HEK293 (cell line): ENCODE data around the gene AKAP8.

Experiments used
- CTCF ChIA-PET: fragments of 350-600 bp; formaldehyde crosslinking; extraction: SDS; loops from one replicate; lab custom pipeline; 2021; ENCODE audit warnings: antibody characterized with exemption; lab: Yijun Ruan, JAX
- POLR2A ChIA-PET: fragments of 300-600 bp; formaldehyde crosslinking; extraction: SDS; loops from one replicate; lab custom pipeline; 2020; ENCODE audit warnings: antibody characterized with exemption, inconsistent platforms; lab: Yijun Ruan, JAX
- H3K27ac ChIP-seq: fragments of 200-500 bp; sonication (Bioruptor generic); 2 replicates; pipeline ENCODE4 v1.5.1; 2014; ENCODE audit warnings: low read depth, low read length, control low read depth, inconsistent platforms; ENCODE audit errors: extremely low read depth
- H3K36me3 ChIP-seq, 2 experiments: fragments of 200-500 bp in 1 of 2; sonication (Bioruptor generic) in 1 of 2; 1 replicate in 1 of 2; 2 replicates in 1 of 2; pipeline ENCODE4 v1.5.1; 2014 to 2017; ENCODE audit warnings: inconsistent platforms in 2 of 2, low read length in 2 of 2; ENCODE audit not compliant: control insufficient read depth in 2 of 2, insufficient read depth in 1 of 2
- H3K4me1 ChIP-seq: fragments of 200-500 bp; sonication (Bioruptor generic); 2 replicates; pipeline ENCODE4 v1.5.1; 2014; ENCODE audit warnings: mild to moderate bottlenecking, low read length, inconsistent platforms; ENCODE audit not compliant: control insufficient read depth, insufficient read depth
- H3K4me3 ChIP-seq: 2 replicates; pipeline ENCODE4 v1.5.1; 2011; ENCODE audit warnings: low read depth, mild to moderate bottlenecking, control low read depth, low read length, moderate library complexity
- H3K9me3 ChIP-seq: fragments of 200-500 bp; sonication (Bioruptor generic); 2 replicates; pipeline ENCODE4 v1.5.1; 2014; ENCODE audit warnings: low read depth, low read length, inconsistent platforms; ENCODE audit not compliant: control insufficient read depth, insufficient read depth
- EGR2 ChIP-seq: fragments of 450-650 bp; formaldehyde crosslinking; IDR thresholded peaks from 2 replicates; pipeline ENCODE4 v1.5.1; 2016; ENCODE audit warnings: low read depth, missing biosample characterization, missing genetic modification characterization
- GLI4 ChIP-seq: fragments of 450-650 bp; formaldehyde crosslinking; IDR thresholded peaks from 2 replicates; pipeline ENCODE4 v1.5.1; 2016; ENCODE audit warnings: missing biosample characterization, missing genetic modification characterization
- HOXC10 ChIP-seq: sonication (generic); formaldehyde crosslinking; IDR thresholded peaks from 2 replicates; pipeline ENCODE4 v1.8.1; 2023; ENCODE audit warnings: mild to moderate bottlenecking, missing genetic modification reagents
- HOXD13 ChIP-seq: sonication (generic); formaldehyde crosslinking; IDR thresholded peaks from 2 replicates; pipeline ENCODE4 v1.8.0; 2022; ENCODE audit warnings: missing genetic modification reagents, borderline replicate concordance
- KLF10 ChIP-seq: fragments of 450-650 bp; IDR thresholded peaks from 2 replicates; pipeline ENCODE4 v1.5.1; 2018; ENCODE audit warnings: missing biosample characterization, mild to moderate bottlenecking, missing genetic modification characterization
- KLF16 ChIP-seq: fragments of 450-650 bp; formaldehyde crosslinking; IDR thresholded peaks from 2 replicates; pipeline ENCODE4 v1.5.1; 2017; ENCODE audit warnings: missing biosample characterization, missing genetic modification characterization
- KLF7 ChIP-seq: fragments of 450-650 bp; formaldehyde crosslinking; IDR thresholded peaks from 2 replicates; pipeline ENCODE4 v1.5.1; 2016; ENCODE audit warnings: missing biosample characterization, missing genetic modification characterization, borderline replicate concordance
- OSR2 ChIP-seq: fragments of 450-650 bp; formaldehyde crosslinking; IDR thresholded peaks from 2 replicates; pipeline ENCODE4 v1.5.1; 2016; ENCODE audit warnings: missing biosample characterization, missing genetic modification characterization
- OVOL3 ChIP-seq: fragments of 450-650 bp; formaldehyde crosslinking; IDR thresholded peaks from 2 replicates; pipeline ENCODE4 v1.5.1; 2016; ENCODE audit warnings: missing biosample characterization, missing genetic modification characterization
- REPIN1 ChIP-seq: fragments of 450-650 bp; formaldehyde crosslinking; IDR thresholded peaks from 2 replicates; pipeline ENCODE4 v1.5.1; 2017; ENCODE audit warnings: missing biosample characterization, missing genetic modification characterization, low read depth
- TCF7L2 ChIP-seq: IDR thresholded peaks from 2 replicates; pipeline ENCODE4 v1.6.1; 2011; ENCODE audit warnings: low read depth, mild to moderate bottlenecking, inconsistent platforms, low read length, moderate library complexity, borderline replicate concordance
- TRIM28 ChIP-seq: IDR thresholded peaks from 2 replicates; pipeline ENCODE4 v1.6.1; 2011; ENCODE audit warnings: low read length, control low read depth, borderline replicate concordance
- ZNF146 ChIP-seq: fragments of 450-650 bp; formaldehyde crosslinking; IDR thresholded peaks from 2 replicates; pipeline ENCODE4 v1.5.1; 2016; ENCODE audit warnings: missing biosample characterization, missing genetic modification characterization
- ZNF16 ChIP-seq: fragments of 450-650 bp; formaldehyde crosslinking; IDR thresholded peaks from 2 replicates; pipeline ENCODE4 v1.5.1; 2016; ENCODE audit warnings: low read depth, missing biosample characterization, missing genetic modification characterization
- ZNF266 ChIP-seq: fragments of 450-650 bp; formaldehyde crosslinking; IDR thresholded peaks from 2 replicates; pipeline ENCODE4 v1.5.1; 2016; ENCODE audit warnings: missing biosample characterization, missing genetic modification characterization, low read depth
- ZNF324 ChIP-seq: fragments of 450-650 bp; formaldehyde crosslinking; IDR thresholded peaks from 2 replicates; pipeline ENCODE4 v1.5.1; 2016; ENCODE audit warnings: missing biosample characterization, missing genetic modification characterization
- ZNF514 ChIP-seq: fragments of 450-650 bp; formaldehyde crosslinking; IDR thresholded peaks from 2 replicates; pipeline ENCODE4 v1.5.1; 2016; ENCODE audit warnings: missing biosample characterization, missing genetic modification characterization
- ZNF610 ChIP-seq: fragments of 450-650 bp; formaldehyde crosslinking; IDR thresholded peaks from 2 replicates; pipeline ENCODE4 v1.5.1; 2016; ENCODE audit warnings: missing biosample characterization, missing genetic modification characterization, borderline replicate concordance
- ZNF658 ChIP-seq: fragments of 450-650 bp; formaldehyde crosslinking; IDR thresholded peaks from 2 replicates; pipeline ENCODE4; 2016; ENCODE audit warnings: missing biosample characterization, missing genetic modification characterization
- ZNF768 ChIP-seq: fragments of 450-650 bp; formaldehyde crosslinking; IDR thresholded peaks from 2 replicates; pipeline ENCODE4 v1.5.1; 2018; ENCODE audit warnings: missing biosample characterization, mild to moderate bottlenecking, missing genetic modification characterization
- ZNF791 ChIP-seq: fragments of 450-650 bp; formaldehyde crosslinking; IDR thresholded peaks from 2 replicates; pipeline ENCODE4 v1.5.1; 2016; ENCODE audit warnings: missing biosample characterization, missing genetic modification characterization
- ZNF830 ChIP-seq: fragments of 450-650 bp; IDR thresholded peaks from 2 replicates; pipeline ENCODE4 v1.5.0; 2018; ENCODE audit warnings: missing biosample characterization, missing genetic modification characterization, low read depth, mild to moderate bottlenecking, moderate library complexity
- TF ChIP-seq, protein P1 (sequence below): fragments of 450-650 bp; formaldehyde crosslinking; IDR thresholded peaks from 2 replicates; pipeline ENCODE4 v1.5.1; 2017; ENCODE audit warnings: missing biosample characterization, missing genetic modification characterization
- TF ChIP-seq, protein P2 (sequence below): fragments of 450-650 bp; formaldehyde crosslinking; IDR thresholded peaks from 2 replicates; pipeline ENCODE4 v1.5.1; 2016; ENCODE audit warnings: missing biosample characterization, missing genetic modification characterization
- TF ChIP-seq, protein P3 (sequence below): IDR thresholded peaks from 2 replicates; pipeline ENCODE4 v1.6.1; 2011; ENCODE audit warnings: mild to moderate bottlenecking, low read depth, low read length, borderline replicate concordance
- TF ChIP-seq, protein P4 (sequence below): fragments of 450-650 bp; formaldehyde crosslinking; IDR thresholded peaks from 2 replicates; pipeline ENCODE4 v1.5.1; 2016; ENCODE audit warnings: missing biosample characterization, missing genetic modification characterization

AKAP8 gene

DNA sequence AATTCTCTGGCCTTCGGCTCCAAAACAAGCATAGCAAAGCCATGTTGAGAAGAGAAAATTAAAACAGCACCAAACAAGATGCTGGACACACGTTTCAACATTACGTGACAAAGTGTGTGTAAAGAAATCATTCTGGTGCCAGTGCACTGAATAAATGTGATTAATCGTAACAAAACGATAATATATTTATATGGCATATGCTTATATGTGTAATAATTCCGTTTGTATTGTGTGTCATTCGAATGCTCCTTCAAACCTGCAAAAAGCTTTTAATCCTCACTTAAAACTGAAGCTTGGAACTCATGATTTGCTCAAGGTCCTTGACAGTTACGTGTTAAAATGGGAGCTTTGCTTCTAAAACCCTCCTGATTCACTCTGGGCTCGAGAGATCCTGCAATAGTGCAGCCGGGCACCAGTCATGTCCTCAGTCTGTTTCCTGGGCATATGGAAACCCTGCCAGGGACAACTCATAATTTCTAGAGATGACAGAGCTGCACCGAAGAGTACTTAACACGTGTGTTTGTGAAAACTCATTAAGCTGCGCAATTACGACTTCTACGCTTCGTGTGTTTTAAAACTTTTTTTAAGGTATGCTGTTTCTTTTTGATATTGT is 39.9 kb upstream of the AKAP8 start:
- H3K36me3 ChIP-seq = peaks cover 23 to 49% of the 10 kb centered on the region in 2 experiments

DNA sequence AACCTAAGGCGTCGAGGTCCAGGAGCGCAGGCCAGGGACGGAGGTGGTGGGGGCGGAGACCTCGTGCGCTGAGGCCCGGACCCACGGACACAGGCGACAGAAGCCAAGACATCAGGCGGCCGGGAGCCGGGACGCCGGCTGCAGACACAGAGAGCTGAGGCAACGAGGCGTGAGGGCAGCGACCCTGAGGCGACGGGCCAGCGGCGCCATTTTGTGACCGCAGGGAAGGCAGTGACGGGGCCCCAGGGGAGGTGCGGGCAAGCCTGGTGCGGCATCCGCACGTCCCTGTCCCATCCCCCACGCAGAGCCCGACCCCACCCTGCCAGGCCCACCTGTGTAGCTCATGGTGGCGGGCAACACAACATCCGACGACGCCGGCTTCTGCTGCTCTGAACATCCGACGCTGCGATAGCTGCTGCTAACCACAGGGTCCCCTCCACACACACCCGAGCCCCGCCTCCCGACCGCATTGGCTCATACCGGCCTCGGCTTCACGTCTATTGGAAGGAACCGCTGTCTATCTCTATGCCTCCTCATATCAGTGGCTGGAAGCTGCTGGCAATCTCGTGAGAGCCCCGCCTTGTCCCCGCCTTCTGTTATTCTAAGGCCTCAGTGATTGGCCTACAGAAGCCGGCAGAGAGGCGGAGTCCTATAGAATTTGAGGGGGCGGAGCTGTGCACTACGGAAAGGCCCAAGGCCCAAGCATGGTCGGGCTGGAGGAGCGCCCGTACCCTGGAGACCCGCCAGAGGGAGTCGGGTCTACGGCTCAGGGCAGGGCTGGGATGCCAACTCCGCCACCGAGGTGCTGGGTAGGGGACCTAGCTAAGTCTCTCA is 39.2 kb upstream of the AKAP8 start, which contains the start of gene AKAP8L:
AKAP8L (minus strand) TSS at position 410 of the 834 bp plus-strand sequence; CDS start at position 345, 65 bp downstream.
- POLR2A ChIA-PET = interaction anchor here (0.6 to 4.8 kb wide), 32 partner anchors 9 to 246 kb away, joined by 3 to 94 read pairs (median 4); partner anchors contain the start of genes AKAP8 and BRD4
- CTCF ChIA-PET = interaction anchor here (0.5 to 2.8 kb wide), 20 partner anchors 8 to 254 kb away, joined by 3 to 27 read pairs (median 6); no protein-coding TSS in a partner anchor
- H3K4me1 ChIP-seq = peaks cover 16% of the 10 kb centered on the region
- H3K4me3 ChIP-seq = peak within 1 kb of the TSS; percentile 92
- H3K36me3 ChIP-seq = peaks cover 21 to 42% of the 10 kb centered on the region in 2 experiments
- no peaks in the 10 kb centered on the region for H3K9me3 ChIP-seq
- H3K27ac ChIP-seq = peak within 1 kb of the TSS; percentile 98
- TF ChIP-seq KLF7 (tag by site-specific recombination) = no peak; the same call in 1 of the 2 replicates
- TF ChIP-seq ZNF768 (tag by site-specific recombination) = no peak; the same call in 1 of the 2 replicates
- TF ChIP-seq ZNF146 (tag by site-specific recombination) = peak; percentile 66
- TF ChIP-seq ZNF791 (tag by site-specific recombination) = no peak
- TF ChIP-seq ZNF514 (tag by site-specific recombination) = no peak
- TF ChIP-seq GLI4 (tag by site-specific recombination) = peak; percentile 88
- no peak for TF ChIP-seq ZNF266 (tag by site-specific recombination)
- TF ChIP-seq HOXC10 (CRISPR knock-in tag) = no peak
- TF ChIP-seq OVOL3 = peak; percentile 47; the same call in 1 of the 2 replicates
- peak; percentile 84; the same call in 1 of the 2 replicates for TF ChIP-seq REPIN1
- peak; percentile 33; the same call in 1 of the 2 replicates for TF ChIP-seq ZNF610 (tag by site-specific recombination)
- TF ChIP-seq TCF7L2 = no peak
- TF ChIP-seq HOXD13 = no peak
- TF ChIP-seq TRIM28 = no peak
- TF ChIP-seq, protein P1, sequence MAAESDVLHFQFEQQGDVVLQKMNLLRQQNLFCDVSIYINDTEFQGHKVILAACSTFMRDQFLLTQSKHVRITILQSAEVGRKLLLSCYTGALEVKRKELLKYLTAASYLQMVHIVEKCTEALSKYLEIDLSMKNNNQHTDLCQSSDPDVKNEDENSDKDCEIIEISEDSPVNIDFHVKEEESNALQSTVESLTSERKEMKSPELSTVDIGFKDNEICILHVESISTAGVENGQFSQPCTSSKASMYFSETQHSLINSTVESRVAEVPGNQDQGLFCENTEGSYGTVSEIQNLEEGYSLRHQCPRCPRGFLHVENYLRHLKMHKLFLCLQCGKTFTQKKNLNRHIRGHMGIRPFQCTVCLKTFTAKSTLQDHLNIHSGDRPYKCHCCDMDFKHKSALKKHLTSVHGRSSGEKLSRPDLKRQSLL = no peak
- TF ChIP-seq, protein P2, sequence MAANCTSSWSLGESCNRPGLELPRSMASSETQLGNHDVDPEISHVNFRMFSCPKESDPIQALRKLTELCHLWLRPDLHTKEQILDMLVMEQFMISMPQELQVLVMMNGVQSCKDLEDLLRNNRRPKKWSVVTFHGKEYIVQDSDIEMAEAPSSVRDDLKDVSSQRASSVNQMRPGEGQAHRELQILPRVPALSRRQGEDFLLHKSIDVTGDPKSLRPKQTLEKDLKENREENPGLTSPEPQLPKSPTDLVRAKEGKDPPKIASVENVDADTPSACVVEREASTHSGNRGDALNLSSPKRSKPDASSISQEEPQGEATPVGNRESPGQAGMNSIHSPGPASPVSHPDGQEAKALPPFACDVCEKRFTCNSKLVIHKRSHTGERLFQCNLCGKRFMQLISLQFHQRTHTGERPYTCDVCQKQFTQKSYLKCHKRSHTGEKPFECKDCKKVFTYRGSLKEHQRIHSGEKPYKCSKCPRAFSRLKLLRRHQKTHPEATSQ (tag by site-specific recombination) = peak; percentile 89; the same call in 1 of the 2 replicates
- TF ChIP-seq, protein P3, sequence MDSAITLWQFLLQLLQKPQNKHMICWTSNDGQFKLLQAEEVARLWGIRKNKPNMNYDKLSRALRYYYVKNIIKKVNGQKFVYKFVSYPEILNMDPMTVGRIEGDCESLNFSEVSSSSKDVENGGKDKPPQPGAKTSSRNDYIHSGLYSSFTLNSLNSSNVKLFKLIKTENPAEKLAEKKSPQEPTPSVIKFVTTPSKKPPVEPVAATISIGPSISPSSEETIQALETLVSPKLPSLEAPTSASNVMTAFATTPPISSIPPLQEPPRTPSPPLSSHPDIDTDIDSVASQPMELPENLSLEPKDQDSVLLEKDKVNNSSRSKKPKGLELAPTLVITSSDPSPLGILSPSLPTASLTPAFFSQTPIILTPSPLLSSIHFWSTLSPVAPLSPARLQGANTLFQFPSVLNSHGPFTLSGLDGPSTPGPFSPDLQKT = no peak
- TF ChIP-seq KLF16 (tag by site-specific recombination) = no peak
- TF ChIP-seq ZNF830 (tag by site-specific recombination) = no peak
- TF ChIP-seq ZNF16 (tag by site-specific recombination) = no peak
- TF ChIP-seq ZNF324 = peak; percentile 85
- TF ChIP-seq KLF10 = peak; percentile 90
- peak; percentile 24 for TF ChIP-seq OSR2 (tag by site-specific recombination)
- TF ChIP-seq ZNF658 (tag by site-specific recombination) = no peak

More for the DNA sequence above, 39.9 kb upstream of the AKAP8 start:
- Histone ChIP-seq H3K4me1 (peaks cover 16% of the 10 kb centered on the region), H3K9me3 (no peaks in the 10 kb centered on the region), H3K4me3 (no peak overlapping the region), H3K27ac (no peak overlapping the region)
- TF ChIP-seq EGR2 (tag by site-specific recombination) (no peak), ZNF610 (tag by site-specific recombination) (0 out of 2 replicates have a peak, but pooled peaks have one; percentile 4)
- TF ChIP-seq, protein P4, sequence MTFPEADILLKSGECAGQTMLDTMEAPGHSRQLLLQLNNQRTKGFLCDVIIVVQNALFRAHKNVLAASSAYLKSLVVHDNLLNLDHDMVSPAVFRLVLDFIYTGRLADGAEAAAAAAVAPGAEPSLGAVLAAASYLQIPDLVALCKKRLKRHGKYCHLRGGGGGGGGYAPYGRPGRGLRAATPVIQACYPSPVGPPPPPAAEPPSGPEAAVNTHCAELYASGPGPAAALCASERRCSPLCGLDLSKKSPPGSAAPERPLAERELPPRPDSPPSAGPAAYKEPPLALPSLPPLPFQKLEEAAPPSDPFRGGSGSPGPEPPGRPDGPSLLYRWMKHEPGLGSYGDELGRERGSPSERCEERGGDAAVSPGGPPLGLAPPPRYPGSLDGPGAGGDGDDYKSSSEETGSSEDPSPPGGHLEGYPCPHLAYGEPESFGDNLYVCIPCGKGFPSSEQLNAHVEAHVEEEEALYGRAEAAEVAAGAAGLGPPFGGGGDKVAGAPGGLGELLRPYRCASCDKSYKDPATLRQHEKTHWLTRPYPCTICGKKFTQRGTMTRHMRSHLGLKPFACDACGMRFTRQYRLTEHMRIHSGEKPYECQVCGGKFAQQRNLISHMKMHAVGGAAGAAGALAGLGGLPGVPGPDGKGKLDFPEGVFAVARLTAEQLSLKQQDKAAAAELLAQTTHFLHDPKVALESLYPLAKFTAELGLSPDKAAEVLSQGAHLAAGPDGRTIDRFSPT (tag by site-specific recombination) = peak; percentile 48; the same call in 1 of the 2 replicates
- POLR2A ChIA-PET = interaction anchor here (0.8 to 4.8 kb wide), 29 partner anchors 10 to 246 kb away, joined by 3 to 94 read pairs (median 4); partner anchors contain the start of genes AKAP8 and BRD4
- CTCF ChIA-PET = interaction anchor here (0.6 to 2.8 kb wide), 19 partner anchors 8 to 237 kb away, joined by 3 to 27 read pairs (median 6); no protein-coding TSS in a partner anchor
